H1 (cell line): ENCODE results near the gene SGMS2. TPM values are rescaled to one million over a fixed set of nuclear protein-coding genes. Genes with fewer than 3 reads are reported as not detected.

Source experiments
- CTCF ChIA-PET: fragments of 300-600 bp; sonication (Branson Sonifier 250); formaldehyde crosslinking; loops from one replicate; lab custom pipeline; 2021; ENCODE audit not compliant: partially characterized antibody; lab: Charles Lee
- POLR2A ChIA-PET: fragments of 300-600 bp; sonication (Branson Sonifier 250); formaldehyde crosslinking; loops from one replicate; lab custom pipeline; 2021; ENCODE audit warnings: inconsistent platforms; ENCODE audit not compliant: partially characterized antibody; lab: Charles Lee
- DNase-seq, 2 experiments: peaks; one replicate each; pipeline versions ENCODE4 v3.0.0 to v3.0.0-alpha.2; 2010 to 2022; ENCODE audit warnings: low spot score in 2 of 2, low read depth in 1 of 2, mixed read lengths in 1 of 2
- FAIRE-seq: peaks from 2 replicates; lab custom pipeline; 2011; peaks lifted over from hg19 to GRCh38; lab: Jason Lieb, UNC
- H2AFZ ChIP-seq: 2 replicates; pipeline ENCODE4 v1.8.1; 2012; ENCODE audit warnings: low read length, inconsistent platforms
- H2AK5ac ChIP-seq: 2 replicates; pipeline ENCODE4 v1.6.1; 2013; ENCODE audit warnings: low read depth, low read length
- H2BK120ac ChIP-seq: replicated peaks from 2 replicates; pipeline ENCODE3; 2013; ENCODE audit warnings: low read depth, low read length, inconsistent platforms
- H2BK12ac ChIP-seq: 2 replicates; pipeline ENCODE4 v1.6.1; 2013; ENCODE audit warnings: low read depth, low read length
- H2BK15ac ChIP-seq: 2 replicates; pipeline ENCODE4 v1.6.1; 2013; ENCODE audit warnings: low read length
- H2BK20ac ChIP-seq: 2 replicates; pipeline ENCODE4 v1.6.1; 2013; ENCODE audit warnings: low read length
- H2BK5ac ChIP-seq: 2 replicates; pipeline ENCODE4 v1.6.1; 2013; ENCODE audit warnings: low read depth, low read length
- H3K14ac ChIP-seq: 2 replicates; pipeline ENCODE4 v1.6.1; 2013; ENCODE audit warnings: inconsistent platforms; ENCODE audit not compliant: insufficient read length
- H3K18ac ChIP-seq: 2 replicates; pipeline ENCODE4 v1.6.1; 2013; ENCODE audit warnings: low read length; ENCODE audit errors: extremely low read depth
- H3K23ac ChIP-seq: 2 replicates; pipeline ENCODE4 v1.6.1; 2013; ENCODE audit warnings: inconsistent platforms; ENCODE audit not compliant: insufficient read length
- H3K23me2 ChIP-seq: 2 replicates; pipeline ENCODE4 v1.6.1; 2013; ENCODE audit warnings: low read depth, low read length
- H3K27ac ChIP-seq: 2 replicates; pipeline ENCODE4 v1.6.1; 2011; ENCODE audit warnings: low read depth, low read length, inconsistent platforms
- H3K27me3 ChIP-seq, 4 experiments: replicated peaks in 1 of 4; 1 replicate in 1 of 4; 2 replicates in 3 of 4; pipeline versions ENCODE4 v1.6.1 to v1.8.1; 2011 to 2013; ENCODE audit warnings: low read length in 3 of 4, mild to moderate bottlenecking in 3 of 4, inconsistent platforms in 2 of 4, mixed read lengths in 2 of 4, moderate library complexity in 1 of 4; ENCODE audit not compliant: control insufficient read depth in 3 of 4, insufficient read depth in 3 of 4; ENCODE audit errors: extremely low read depth in 1 of 4
- H3K36me3 ChIP-seq, 4 experiments: 2 replicates each; pipeline versions ENCODE4 v1.6.1 to v1.8.1; 2011 to 2013; ENCODE audit warnings: mild to moderate bottlenecking in 4 of 4, low read length in 3 of 4, moderate library complexity in 2 of 4, control low read depth in 1 of 4, inconsistent platforms in 1 of 4; ENCODE audit not compliant: insufficient read depth in 4 of 4, control insufficient read depth in 2 of 4
- H3K4ac ChIP-seq: replicated peaks from 2 replicates; pipeline ENCODE3; 2013; ENCODE audit warnings: low read length, low read depth, mixed read lengths, inconsistent platforms; ENCODE audit not compliant: insufficient read length
- H3K4me1 ChIP-seq, 4 experiments: replicated peaks in 1 of 4; 1 replicate in 1 of 4; 2 replicates in 3 of 4; pipeline versions ENCODE4 v1.6.1 to v1.8.1; 2011 to 2013; ENCODE audit warnings: low read length in 3 of 4, inconsistent platforms in 2 of 4, mixed read lengths in 1 of 4; ENCODE audit not compliant: insufficient read depth in 4 of 4, control insufficient read depth in 3 of 4
- H3K4me2 ChIP-seq, 2 experiments: 2 replicates each; pipeline versions ENCODE4 v1.6.1 to v1.8.1; 2011 to 2013; ENCODE audit warnings: low read depth in 2 of 2, low read length in 2 of 2, control low read depth in 1 of 2, inconsistent platforms in 1 of 2, mild to moderate bottlenecking in 1 of 2; ENCODE audit not compliant: insufficient read depth in 1 of 2
- H3K4me3 ChIP-seq, 4 experiments: fragments of 200-600, 300-600 bp in 1 of 4; sonication (generic), shearing (Covaris generic), sonication (Bioruptor Twin) in 1 of 4; 2 replicates each; pipeline versions ENCODE4 v1.5.1 to v1.8.1; 2011 to 2016; ENCODE audit warnings: low read length in 4 of 4, low read depth in 3 of 4, control low read depth in 2 of 4, inconsistent platforms in 2 of 4, mild to moderate bottlenecking in 2 of 4, mixed read lengths in 1 of 4, moderate library complexity in 1 of 4; ENCODE audit not compliant: insufficient read depth in 2 of 4; ENCODE audit errors: extremely low read depth in 1 of 4
- H3K56ac ChIP-seq: replicated peaks from 2 replicates; pipeline ENCODE3; 2013; ENCODE audit warnings: low read depth, mild to moderate bottlenecking, mixed read lengths, low read length, inconsistent platforms; ENCODE audit not compliant: insufficient read length
- H3K79me1 ChIP-seq: 2 replicates; pipeline ENCODE4 v1.6.1; 2013; ENCODE audit warnings: low read depth, low read length, control low read depth
- H3K79me2 ChIP-seq, 2 experiments: 2 replicates each; pipeline versions ENCODE4 v1.6.1 to v1.8.1; 2012 to 2013; ENCODE audit warnings: low read length in 2 of 2, mild to moderate bottlenecking in 2 of 2, inconsistent platforms in 1 of 2; ENCODE audit not compliant: insufficient read depth in 2 of 2, control insufficient read depth in 1 of 2
- H3K9ac ChIP-seq, 4 experiments: replicated peaks in 1 of 4; 1 replicate in 1 of 4; 2 replicates in 3 of 4; pipeline versions ENCODE4 v1.6.1 to v1.8.1; 2011 to 2013; ENCODE audit warnings: low read depth in 3 of 4, low read length in 3 of 4, control low read depth in 2 of 4, mild to moderate bottlenecking in 2 of 4, moderate library complexity in 2 of 4, inconsistent platforms in 1 of 4; ENCODE audit errors: extremely low read depth in 1 of 4
- H3K9me3 ChIP-seq, 2 experiments: 2 replicates each; pipeline versions ENCODE4 v1.6.1 to v1.8.1; 2012 to 2013; ENCODE audit warnings: mild to moderate bottlenecking in 2 of 2, moderate library complexity in 2 of 2, control low read depth in 1 of 2, inconsistent platforms in 1 of 2, low read depth in 1 of 2, low read length in 1 of 2, mixed read lengths in 1 of 2; ENCODE audit not compliant: insufficient read depth in 2 of 2
- H4K20me1 ChIP-seq, 2 experiments: replicated peaks in 1 of 2; 2 replicates each; pipeline versions ENCODE3 to v1.8.1; 2011 to 2013; ENCODE audit warnings: inconsistent platforms in 2 of 2, low read length in 2 of 2, mild to moderate bottlenecking in 1 of 2; ENCODE audit not compliant: insufficient read depth in 2 of 2, control insufficient read depth in 1 of 2
- H4K5ac ChIP-seq: 2 replicates; pipeline ENCODE4 v1.6.1; 2013; ENCODE audit warnings: low read length, low read depth, mixed read lengths, inconsistent platforms; ENCODE audit not compliant: insufficient read length
- H4K8ac ChIP-seq: 2 replicates; pipeline ENCODE4 v1.8.0; 2013; ENCODE audit warnings: mild to moderate bottlenecking, moderate library complexity, low read length, inconsistent platforms; ENCODE audit not compliant: insufficient read depth; ENCODE audit errors: extremely low read depth
- H4K91ac ChIP-seq: replicated peaks from 2 replicates; pipeline ENCODE3; 2013; ENCODE audit warnings: low read length, mixed read lengths, inconsistent platforms; ENCODE audit not compliant: insufficient read length
- ASH2L ChIP-seq: fragments of 200-600, 300-600 bp; sonication (generic); IDR thresholded peaks from one replicate; pipeline ENCODE4 v1.7.1; 2017; ENCODE audit warnings: low read length
- CREB1 ChIP-seq: IDR thresholded peaks from 2 replicates; pipeline ENCODE4 v1.6.1; 2012; ENCODE audit warnings: inconsistent platforms
- JUND ChIP-seq: IDR thresholded peaks from 2 replicates; pipeline ENCODE4 v1.6.1; 2011; ENCODE audit warnings: mild to moderate bottlenecking, improper control_type of control experiment, low read length
- RFX5 ChIP-seq: IDR thresholded peaks from 2 replicates; pipeline ENCODE4 v1.6.1; 2011; ENCODE audit warnings: low read depth, low read length, improper control_type of control experiment, borderline replicate concordance
- TBP ChIP-seq: IDR thresholded peaks from 2 replicates; pipeline ENCODE4 v1.6.1; 2011; ENCODE audit warnings: low read depth, low read length, improper control_type of control experiment
- TCF12 ChIP-seq: IDR thresholded peaks from 2 replicates; pipeline ENCODE4 v1.6.1; 2011; ENCODE audit warnings: low read depth, mild to moderate bottlenecking, low read length
- WGBS, 2 experiments: shearing (Covaris generic) in 1 of 2; methylation state at CpG; one replicate each; pipeline versions ENCODE4 v1.1.6 to v1.1.7; 2013 to 2015; ENCODE audit warnings: low lambda C conversion rate in 2 of 2, mixed read lengths in 2 of 2, inconsistent platforms in 1 of 2, low coverage in 1 of 2, missing lambda C conversion rate in 1 of 2; ENCODE audit not compliant: insufficient replicate concordance in 2 of 2, insufficient coverage in 1 of 2, insufficient read length in 1 of 2; ENCODE audit errors: extremely low coverage in 1 of 2, missing lambda C conversion rate in 1 of 2; 5-methylcytosine and 5-hydroxymethylcytosine counted together
- polyA plus RNA-seq, 7 experiments: library from polyadenylated mRNA; depleted of rRNA in 3 of 7; stranded (reverse) in 5 of 7; unstranded in 2 of 7; fragments of >200 nt in 5 of 7; fragments of 200-250 nt in 2 of 7; gene quantifications; 1 replicate in 5 of 7; 2 replicates in 1 of 7; 4 replicates in 1 of 7; pipeline versions ENCODE4 v1.2.1 to v1.2.3, GENCODE V29; 2011 to 2013; ENCODE audit warnings: missing spikeins in 2 of 7, mixed read lengths in 2 of 7
- total RNA-seq: library from RNA; stranded (reverse); fragmentation: NEBNext Ultra II Directional; extraction: Animal tissue kit (Norgen Biotek cat#: 25700); gene quantifications from 2 replicates; pipeline ENCODE4 v1.2.1, GENCODE V29; 2021
- TF ChIP-seq, protein P1 (sequence below): IDR thresholded peaks from 2 replicates; pipeline ENCODE4 v1.6.1; 2011; ENCODE audit warnings: low read length, improper control_type of control experiment

SGMS2 gene
- total and polyA plus RNA-seq, 2 of the 8 experiments (the other 6 are each of a cell fraction or from before 2014, with no cell fraction given), result 0.04 to 1.3 TPM

DNA sequence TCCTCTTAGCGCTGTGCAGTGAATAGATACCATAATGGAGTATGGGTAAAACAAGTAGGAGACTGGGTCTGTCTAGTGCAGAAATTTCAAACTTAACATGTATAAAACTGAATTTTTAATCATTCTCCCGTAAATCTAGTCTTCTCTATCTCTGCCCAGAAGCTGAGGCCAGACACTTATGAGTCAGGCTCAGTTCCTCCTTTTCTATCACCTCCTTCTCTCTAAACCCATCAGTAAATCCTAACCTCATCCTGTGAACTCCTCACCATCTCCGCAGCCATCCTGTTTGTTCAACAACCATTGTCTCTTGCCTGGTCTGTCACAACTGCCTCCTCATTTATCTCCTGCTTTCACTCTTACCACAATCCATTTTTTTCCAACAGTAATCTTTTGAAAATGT is 19.8 kb upstream of the SGMS2 start:
- Histone ChIP-seq H4K5ac (no peak overlapping the region), H3K79me2 (no peaks in the 10 kb centered on the region), H2AK5ac (no peak overlapping the region), H3K36me3 (no peaks in the 10 kb centered on the region), H2BK20ac (no peak overlapping the region), H3K14ac (no peak overlapping the region), H2BK5ac (no peak overlapping the region), H3K56ac (no peak overlapping the region), H3K23me2 (no peaks in the 10 kb centered on the region), H2BK12ac (no peak overlapping the region), H4K91ac (no peak overlapping the region), H4K20me1 (no peaks in the 10 kb centered on the region), H3K4me2 (no peak overlapping the region), H3K9me3 (no peaks in the 10 kb centered on the region), H4K8ac (no peak overlapping the region), H2BK15ac (no peak overlapping the region), H3K18ac (no peak overlapping the region), H3K27me3 (no peaks in the 10 kb centered on the region), H2AFZ (no peak overlapping the region), H3K9ac (no peak overlapping the region), H3K4me1 (peaks cover 0 to 2% (median 0%) of the 10 kb centered on the region in 4 experiments; a peak in 1 of 7 replicates), H3K27ac (no peak overlapping the region), H3K4ac (no peak overlapping the region), H3K79me1 (no peaks in the 10 kb centered on the region), H3K4me3 (no peak overlapping the region), H2BK120ac (no peak overlapping the region), H3K23ac (no peak overlapping the region)
- ChIA-PET CTCF (no interaction called here), POLR2A (no interaction called here)
- no peak for FAIRE-seq
- TF ChIP-seq TBP (no peak), TCF12 (no peak), ASH2L (no peak), RFX5 (no peak), CREB1 (no peak), JUND (no peak)
- TF ChIP-seq, protein P1, sequence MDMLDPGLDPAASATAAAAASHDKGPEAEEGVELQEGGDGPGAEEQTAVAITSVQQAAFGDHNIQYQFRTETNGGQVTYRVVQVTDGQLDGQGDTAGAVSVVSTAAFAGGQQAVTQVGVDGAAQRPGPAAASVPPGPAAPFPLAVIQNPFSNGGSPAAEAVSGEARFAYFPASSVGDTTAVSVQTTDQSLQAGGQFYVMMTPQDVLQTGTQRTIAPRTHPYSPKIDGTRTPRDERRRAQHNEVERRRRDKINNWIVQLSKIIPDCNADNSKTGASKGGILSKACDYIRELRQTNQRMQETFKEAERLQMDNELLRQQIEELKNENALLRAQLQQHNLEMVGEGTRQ, result no peak
- WGBS, 2 experiments, result 88% methylated on average over 3 of the region's 3 CpGs; no CpG with 5 or more reads in 1 of the 2 experiments
- no peak for DNase-seq
